ENCODE results near the gene LILRB1. TPM values are rescaled to one million over a fixed set of nuclear protein-coding genes. Genes with fewer than 3 reads are reported as not detected.

LILRB1 gene
- total and polyA plus RNA-seq, 2 of the 13 experiments (the other 11 are each of a cell fraction or from before 2014, with no cell fraction given): not detected

DNA sequence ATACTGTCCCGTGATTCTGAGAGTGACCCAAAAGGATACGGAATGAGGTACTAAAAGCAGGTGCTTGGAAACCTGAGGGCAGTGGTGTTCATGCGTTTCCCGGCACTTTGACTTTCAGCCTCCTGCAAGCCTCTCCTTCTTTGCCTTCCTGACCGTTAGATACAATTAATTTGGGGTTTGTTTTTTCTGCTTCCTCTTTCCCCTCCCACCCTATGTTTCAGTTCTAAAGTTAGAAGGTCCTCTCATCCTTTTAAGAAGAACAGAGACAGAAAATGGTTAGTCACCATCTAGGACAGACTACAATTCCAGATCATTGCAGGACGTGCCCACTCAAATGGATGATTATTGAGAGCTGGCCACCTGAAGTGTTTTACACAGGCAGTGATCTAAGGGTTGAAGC is 30.7 kb downstream of the LILRB1 start (continued):
- TF ChIP-seq KLF11 (CRISPR knock-in tag; IDR thresholded peaks at IDR 0.05): no peak
- TF ChIP-seq, protein P1, sequence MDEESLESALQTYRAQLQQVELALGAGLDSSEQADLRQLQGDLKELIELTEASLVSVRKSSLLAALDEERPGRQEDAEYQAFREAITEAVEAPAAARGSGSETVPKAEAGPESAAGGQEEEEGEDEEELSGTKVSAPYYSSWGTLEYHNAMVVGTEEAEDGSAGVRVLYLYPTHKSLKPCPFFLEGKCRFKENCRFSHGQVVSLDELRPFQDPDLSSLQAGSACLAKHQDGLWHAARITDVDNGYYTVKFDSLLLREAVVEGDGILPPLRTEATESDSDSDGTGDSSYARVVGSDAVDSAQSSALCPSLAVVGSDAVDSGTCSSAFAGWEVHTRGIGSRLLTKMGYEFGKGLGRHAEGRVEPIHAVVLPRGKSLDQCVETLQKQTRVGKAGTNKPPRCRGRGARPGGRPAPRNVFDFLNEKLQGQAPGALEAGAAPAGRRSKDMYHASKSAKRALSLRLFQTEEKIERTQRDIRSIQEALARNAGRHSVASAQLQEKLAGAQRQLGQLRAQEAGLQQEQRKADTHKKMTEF (CRISPR knock-in tag; IDR thresholded peaks at IDR 0.05): no peak
- TF ChIP-seq, protein P2, sequence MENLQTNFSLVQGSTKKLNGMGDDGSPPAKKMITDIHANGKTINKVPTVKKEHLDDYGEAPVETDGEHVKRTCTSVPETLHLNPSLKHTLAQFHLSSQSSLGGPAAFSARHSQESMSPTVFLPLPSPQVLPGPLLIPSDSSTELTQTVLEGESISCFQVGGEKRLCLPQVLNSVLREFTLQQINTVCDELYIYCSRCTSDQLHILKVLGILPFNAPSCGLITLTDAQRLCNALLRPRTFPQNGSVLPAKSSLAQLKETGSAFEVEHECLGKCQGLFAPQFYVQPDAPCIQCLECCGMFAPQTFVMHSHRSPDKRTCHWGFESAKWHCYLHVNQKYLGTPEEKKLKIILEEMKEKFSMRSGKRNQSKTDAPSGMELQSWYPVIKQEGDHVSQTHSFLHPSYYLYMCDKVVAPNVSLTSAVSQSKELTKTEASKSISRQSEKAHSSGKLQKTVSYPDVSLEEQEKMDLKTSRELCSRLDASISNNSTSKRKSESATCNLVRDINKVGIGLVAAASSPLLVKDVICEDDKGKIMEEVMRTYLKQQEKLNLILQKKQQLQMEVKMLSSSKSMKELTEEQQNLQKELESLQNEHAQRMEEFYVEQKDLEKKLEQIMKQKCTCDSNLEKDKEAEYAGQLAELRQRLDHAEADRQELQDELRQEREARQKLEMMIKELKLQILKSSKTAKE (CRISPR knock-in tag; IDR thresholded peaks at IDR 0.05; ENCODE audit: borderline replicate concordance): no peak
- TF ChIP-seq ZNF792 (CRISPR knock-in tag; IDR thresholded peaks at IDR 0.05): no peak
- TF ChIP-seq TAF15 (IDR thresholded peaks at IDR 0.05; ENCODE audit: low read depth, low read length, poor library complexity, severe bottlenecking): no peak
- no peak for TF ChIP-seq MXD4 (CRISPR knock-in tag; IDR thresholded peaks at IDR 0.05)
- TF ChIP-seq, protein P3, sequence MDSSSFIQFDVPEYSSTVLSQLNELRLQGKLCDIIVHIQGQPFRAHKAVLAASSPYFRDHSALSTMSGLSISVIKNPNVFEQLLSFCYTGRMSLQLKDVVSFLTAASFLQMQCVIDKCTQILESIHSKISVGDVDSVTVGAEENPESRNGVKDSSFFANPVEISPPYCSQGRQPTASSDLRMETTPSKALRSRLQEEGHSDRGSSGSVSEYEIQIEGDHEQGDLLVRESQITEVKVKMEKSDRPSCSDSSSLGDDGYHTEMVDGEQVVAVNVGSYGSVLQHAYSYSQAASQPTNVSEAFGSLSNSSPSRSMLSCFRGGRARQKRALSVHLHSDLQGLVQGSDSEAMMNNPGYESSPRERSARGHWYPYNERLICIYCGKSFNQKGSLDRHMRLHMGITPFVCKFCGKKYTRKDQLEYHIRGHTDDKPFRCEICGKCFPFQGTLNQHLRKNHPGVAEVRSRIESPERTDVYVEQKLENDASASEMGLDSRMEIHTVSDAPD (CRISPR knock-in tag; IDR thresholded peaks at IDR 0.05): no peak
- TF ChIP-seq ZNF318 (CRISPR knock-in tag; IDR thresholded peaks at IDR 0.05): no peak
- TF ChIP-seq ZMYM2 (CRISPR knock-in tag; IDR thresholded peaks at IDR 0.05): no peak

All from HepG2 (cell line).